Ishikawa (cell line): ENCODE results near the gene TSPAN4.

ENCODE experiments used
- CEBPB ChIP-seq: IDR thresholded peaks from 2 replicates; pipeline ENCODE4 v1.6.1; 2012
- EP300 ChIP-seq: IDR thresholded peaks from 2 replicates; pipeline ENCODE4 v1.6.1; 2012; ENCODE audit warnings: borderline replicate concordance
- FOXM1 ChIP-seq: IDR thresholded peaks from 2 replicates; pipeline ENCODE4 v1.6.1; 2012; ENCODE audit warnings: low read depth, borderline replicate concordance
- NFIC ChIP-seq: IDR thresholded peaks from 2 replicates; pipeline ENCODE4 v1.6.1; 2012
- RAD21 ChIP-seq: IDR thresholded peaks from 2 replicates; pipeline ENCODE4 v1.6.1; 2012; ENCODE audit warnings: low read depth
- TAF1 ChIP-seq: IDR thresholded peaks from 2 replicates; pipeline ENCODE4 v1.6.1; 2012; ENCODE audit warnings: low read depth, mild to moderate bottlenecking
- YY1 ChIP-seq: IDR thresholded peaks from 2 replicates; pipeline ENCODE4 v1.6.1; 2012; ENCODE audit warnings: low read depth
- TF ChIP-seq, protein P1 (sequence below): IDR thresholded peaks from 2 replicates; pipeline ENCODE4 v1.6.1; 2012; ENCODE audit warnings: low read depth, mild to moderate bottlenecking

DNA sequence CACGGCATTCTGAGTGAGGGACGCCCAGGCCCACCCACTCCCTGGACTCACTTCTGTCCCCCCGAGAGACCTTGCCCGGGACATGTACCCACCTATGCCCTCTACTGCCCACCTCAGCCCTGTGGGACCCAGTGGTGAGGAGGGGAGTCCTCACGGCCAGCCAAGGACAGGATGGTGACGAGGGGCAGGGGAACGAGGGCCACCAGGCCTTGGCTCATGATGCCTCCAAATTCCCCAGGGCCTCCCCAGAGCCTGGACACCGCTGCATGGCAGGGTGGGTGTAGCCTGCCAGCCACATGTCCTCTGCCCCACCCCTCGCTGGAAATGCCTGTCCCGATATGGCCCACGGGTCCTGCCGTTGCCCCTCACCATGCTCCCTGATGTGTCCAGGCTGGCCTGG is 26.1 kb downstream of the TSPAN4 start:
- TF ChIP-seq EP300 (no peak), FOXM1 (no peak), RAD21 (no peak), YY1 (no peak), CEBPB (no peak), NFIC (no peak), TAF1 (no peak)
- TF ChIP-seq, protein P1, sequence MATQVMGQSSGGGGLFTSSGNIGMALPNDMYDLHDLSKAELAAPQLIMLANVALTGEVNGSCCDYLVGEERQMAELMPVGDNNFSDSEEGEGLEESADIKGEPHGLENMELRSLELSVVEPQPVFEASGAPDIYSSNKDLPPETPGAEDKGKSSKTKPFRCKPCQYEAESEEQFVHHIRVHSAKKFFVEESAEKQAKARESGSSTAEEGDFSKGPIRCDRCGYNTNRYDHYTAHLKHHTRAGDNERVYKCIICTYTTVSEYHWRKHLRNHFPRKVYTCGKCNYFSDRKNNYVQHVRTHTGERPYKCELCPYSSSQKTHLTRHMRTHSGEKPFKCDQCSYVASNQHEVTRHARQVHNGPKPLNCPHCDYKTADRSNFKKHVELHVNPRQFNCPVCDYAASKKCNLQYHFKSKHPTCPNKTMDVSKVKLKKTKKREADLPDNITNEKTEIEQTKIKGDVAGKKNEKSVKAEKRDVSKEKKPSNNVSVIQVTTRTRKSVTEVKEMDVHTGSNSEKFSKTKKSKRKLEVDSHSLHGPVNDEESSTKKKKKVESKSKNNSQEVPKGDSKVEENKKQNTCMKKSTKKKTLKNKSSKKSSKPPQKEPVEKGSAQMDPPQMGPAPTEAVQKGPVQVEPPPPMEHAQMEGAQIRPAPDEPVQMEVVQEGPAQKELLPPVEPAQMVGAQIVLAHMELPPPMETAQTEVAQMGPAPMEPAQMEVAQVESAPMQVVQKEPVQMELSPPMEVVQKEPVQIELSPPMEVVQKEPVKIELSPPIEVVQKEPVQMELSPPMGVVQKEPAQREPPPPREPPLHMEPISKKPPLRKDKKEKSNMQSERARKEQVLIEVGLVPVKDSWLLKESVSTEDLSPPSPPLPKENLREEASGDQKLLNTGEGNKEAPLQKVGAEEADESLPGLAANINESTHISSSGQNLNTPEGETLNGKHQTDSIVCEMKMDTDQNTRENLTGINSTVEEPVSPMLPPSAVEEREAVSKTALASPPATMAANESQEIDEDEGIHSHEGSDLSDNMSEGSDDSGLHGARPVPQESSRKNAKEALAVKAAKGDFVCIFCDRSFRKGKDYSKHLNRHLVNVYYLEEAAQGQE: no peak
